Esophagus squamous epithelium (tissue), 4 donors: ENCODE measurements around the gene SLC16A11.

Experiments used
- POLR2A ChIP-seq, 4 donors: fragments of 450-650 bp; IDR thresholded peaks; one replicate each; pipeline ENCODE4 v1.6.1; 2017; ENCODE audit warnings: antibody characterized with exemption in 4 of 4, mild to moderate bottlenecking in 4 of 4, moderate library complexity in 3 of 4
- TF ChIP-seq, protein P1 (sequence below), 6 experiments: fragments of 450-650 bp in 4 of 6; fragments of 200-600 bp in 2 of 6; sonication (generic) in 2 of 6; IDR thresholded peaks; one replicate each; pipeline ENCODE4 v1.5.1; 2016 to 2019; ENCODE audit warnings: antibody characterized with exemption in 6 of 6, mild to moderate bottlenecking in 4 of 6, moderate library complexity in 4 of 6

DNA sequence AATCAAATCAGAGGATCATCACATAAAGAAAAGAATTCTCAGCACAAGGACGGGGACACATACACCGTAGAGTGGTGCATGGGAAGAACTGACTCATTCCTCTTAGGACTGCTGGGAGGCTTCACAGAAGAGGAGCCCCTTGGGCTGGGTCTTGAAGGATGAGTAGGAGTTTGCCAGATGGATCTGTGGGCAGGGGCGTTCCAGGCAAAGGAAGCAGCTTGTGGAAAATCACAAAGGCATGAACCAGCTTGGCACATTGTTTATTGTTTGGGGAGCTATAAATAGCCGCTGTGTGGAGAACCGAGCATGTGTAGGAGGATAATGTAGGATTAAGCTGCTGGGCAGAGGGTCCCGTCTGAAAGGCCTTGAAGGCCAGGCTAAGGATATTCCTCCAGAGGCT, 5.1 kb upstream of the SLC16A11 start:
- TF ChIP-seq, protein P1, sequence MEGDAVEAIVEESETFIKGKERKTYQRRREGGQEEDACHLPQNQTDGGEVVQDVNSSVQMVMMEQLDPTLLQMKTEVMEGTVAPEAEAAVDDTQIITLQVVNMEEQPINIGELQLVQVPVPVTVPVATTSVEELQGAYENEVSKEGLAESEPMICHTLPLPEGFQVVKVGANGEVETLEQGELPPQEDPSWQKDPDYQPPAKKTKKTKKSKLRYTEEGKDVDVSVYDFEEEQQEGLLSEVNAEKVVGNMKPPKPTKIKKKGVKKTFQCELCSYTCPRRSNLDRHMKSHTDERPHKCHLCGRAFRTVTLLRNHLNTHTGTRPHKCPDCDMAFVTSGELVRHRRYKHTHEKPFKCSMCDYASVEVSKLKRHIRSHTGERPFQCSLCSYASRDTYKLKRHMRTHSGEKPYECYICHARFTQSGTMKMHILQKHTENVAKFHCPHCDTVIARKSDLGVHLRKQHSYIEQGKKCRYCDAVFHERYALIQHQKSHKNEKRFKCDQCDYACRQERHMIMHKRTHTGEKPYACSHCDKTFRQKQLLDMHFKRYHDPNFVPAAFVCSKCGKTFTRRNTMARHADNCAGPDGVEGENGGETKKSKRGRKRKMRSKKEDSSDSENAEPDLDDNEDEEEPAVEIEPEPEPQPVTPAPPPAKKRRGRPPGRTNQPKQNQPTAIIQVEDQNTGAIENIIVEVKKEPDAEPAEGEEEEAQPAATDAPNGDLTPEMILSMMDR (IDR thresholded peaks at IDR 0.05), result no peak
- no peak for TF ChIP-seq POLR2A (IDR thresholded peaks at IDR 0.05)
